Cardiac septum (tissue), 1 donor: ENCODE results near the gene TCHP. TPM values are rescaled to one million over a fixed set of nuclear protein-coding genes. Genes with fewer than 3 reads are reported as not detected.
"Not testable (repeated sequence)": the region's sequence is repeated elsewhere in the genome, so short reads cannot be mapped to it uniquely, and the experiment has no call there.

Experiments used
- DNase-seq: peaks from one replicate; pipeline ENCODE4 v3.0.0-alpha.2; 2020; ENCODE audit warnings: low spot score
- intact Hi-C: fragments of 100-400 bp; cut with DNase I; formaldehyde crosslinking; loops from one replicate; pipeline ENCODE4 v1.14.0; 2022
- long read RNA-seq: library from polyadenylated mRNA; unstranded; transcript quantifications from one replicate; pipeline ENCODE4 v2.0.0, GENCODE V29; 2021
- total RNA-seq: library from RNA; stranded (reverse); fragmentation: NEBNext Ultra II Directional; extraction: Animal tissue kit (Norgen Biotek cat#: 25700); gene quantifications from one replicate; pipeline ENCODE4 v1.2.1, GENCODE V29; 2021
- donor health status: DM: no; HTN: no; CAD: no.

Gene TCHP
- 9.3 TPM for total RNA-seq
- long read RNA-seq, transcript TCHP-202 (13 exons, 3,090 nt), result major isoform, 13 of 33 reads
- long read RNA-seq, partial matches to known transcripts, result 5 of 33 reads
- long read RNA-seq, other reads (novel, unspliced or antisense), result 11 of 33 reads

- peak; percentile 94 for DNase-seq
- intact Hi-C loops, result loop anchor here (5.0 kb wide), 1 partner anchor 97 kb away; the partner anchor contains the start of genes ANKRD13A and GIT2
Measured at GRCh38 chr12:109899783-109900751, at the start of gene TCHP. TCHP (plus strand) TSS chr12:109900274; CDS start chr12:109903027, 2,753 bp downstream.

- DNase-seq, intact Hi-C loops: not testable (repeated sequence)
Measured at GRCh38 chr12:109850518-109850917, 49.6 kb upstream of the TCHP start.

- intact Hi-C loops, result no loop called here
- DNase-seq, result no peak
Measured at GRCh38 chr12:109855377-109855776, 44.7 kb upstream of the TCHP start.

- intact Hi-C loops, result no loop called here
- DNase-seq, result no peak
Measured at GRCh38 chr12:109857715-109858114, 42.4 kb upstream of the TCHP start.

- intact Hi-C loops, result no loop called here
- no peak for DNase-seq
Measured at GRCh38 chr12:109858764-109859163, 41.3 kb upstream of the TCHP start.

GRCh38 chr12:109860977-109861376 is 39.1 kb upstream of the TCHP start:
- intact Hi-C loops, result no loop called here
- DNase-seq, result no peak

- intact Hi-C loops, result no loop called here
- no peak for DNase-seq
Measured at GRCh38 chr12:109861689-109862314, 38.3 kb upstream of the TCHP start.

- DNase-seq, intact Hi-C loops: not testable (repeated sequence)
Measured at GRCh38 chr12:109862491-109862890, 37.6 kb upstream of the TCHP start.

- intact Hi-C loops, result no loop called here
- no peak for DNase-seq
Measured at GRCh38 chr12:109863847-109864712, 36.0 kb upstream of the TCHP start.

- no peak for DNase-seq
- intact Hi-C loops, result no loop called here
Measured at GRCh38 chr12:109864916-109865315, 35.2 kb upstream of the TCHP start.

- intact Hi-C loops, result no loop called here
- DNase-seq, result no peak
Measured at GRCh38 chr12:109868182-109869051, 31.7 kb upstream of the TCHP start.

- intact Hi-C loops, result no loop called here
- no peak for DNase-seq
Measured at GRCh38 chr12:109870648-109871047, 29.4 kb upstream of the TCHP start.

GRCh38 chr12:109871668-109872314 is 28.3 kb upstream of the TCHP start:
- DNase-seq, result no peak
- intact Hi-C loops, result no loop called here

GRCh38 chr12:109873653-109874052 is 26.4 kb upstream of the TCHP start:
- no peak for DNase-seq
- intact Hi-C loops, result no loop called here

- DNase-seq, result no peak
Measured at GRCh38 chr12:109875572-109876131, 24.4 kb upstream of the TCHP start.

GRCh38 chr12:109876406-109876805 is 23.7 kb upstream of the TCHP start:
- intact Hi-C loops, result loop anchor here (5.0 kb wide), 1 partner anchor 354 kb away; no protein-coding TSS in a partner anchor

More at GRCh38 chr12:109875572-109876131, 24.4 kb upstream of the TCHP start:
- intact Hi-C loops, result loop anchor here (5.0 kb wide), 1 partner anchor 353 kb away; no protein-coding TSS in a partner anchor

GRCh38 chr12:109877504-109878246 is 22.4 kb upstream of the TCHP start:
- intact Hi-C loops, result loop anchor here (5.0 kb wide), 1 partner anchor 355 kb away; no protein-coding TSS in a partner anchor
- no peak for DNase-seq

More at GRCh38 chr12:109876406-109876805, 23.7 kb upstream of the TCHP start:
- DNase-seq, result no peak
